ENCODE data around the gene VWA1.

Gene VWA1

DNA sequence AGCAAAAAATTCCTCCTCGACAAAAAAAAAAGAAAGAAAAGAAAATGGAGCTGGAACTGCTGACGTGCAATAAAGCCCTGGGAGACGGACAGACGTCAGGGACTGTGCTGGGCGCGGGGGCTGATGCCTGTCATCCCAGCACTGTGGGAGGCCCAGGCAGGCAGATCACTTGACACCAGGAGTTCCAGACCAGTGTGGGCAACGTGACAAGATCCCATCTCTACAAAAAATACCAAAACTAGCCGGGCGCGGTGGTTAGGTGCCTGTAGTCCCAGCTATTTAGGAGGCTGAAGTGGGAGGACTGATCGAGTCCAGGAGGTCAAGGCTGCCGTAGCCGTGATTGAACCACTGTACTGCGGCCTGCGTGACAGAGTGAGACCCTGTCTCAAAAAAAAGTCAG is 10.8 kb upstream of the VWA1 start:
- no peak overlapping the region for H3K27ac ChIP-seq
- H3K4me3 ChIP-seq (ENCODE audit: low read depth in 1 of 2, low read length in 1 of 2) = no peak overlapping the region
- H3K9me3 ChIP-seq = no peaks in the 10 kb centered on the region
- no peaks in the 10 kb centered on the region for H3K4me1 ChIP-seq (ENCODE audit: control insufficient read depth in 1 of 2, insufficient read depth in 1 of 2, low read depth in 1 of 2, low read length in 1 of 2)
- no peaks in the 10 kb centered on the region for H3K36me3 ChIP-seq
- peaks cover 94% of the 10 kb centered on the region for H3K27me3 ChIP-seq
- TF ChIP-seq, protein P1, sequence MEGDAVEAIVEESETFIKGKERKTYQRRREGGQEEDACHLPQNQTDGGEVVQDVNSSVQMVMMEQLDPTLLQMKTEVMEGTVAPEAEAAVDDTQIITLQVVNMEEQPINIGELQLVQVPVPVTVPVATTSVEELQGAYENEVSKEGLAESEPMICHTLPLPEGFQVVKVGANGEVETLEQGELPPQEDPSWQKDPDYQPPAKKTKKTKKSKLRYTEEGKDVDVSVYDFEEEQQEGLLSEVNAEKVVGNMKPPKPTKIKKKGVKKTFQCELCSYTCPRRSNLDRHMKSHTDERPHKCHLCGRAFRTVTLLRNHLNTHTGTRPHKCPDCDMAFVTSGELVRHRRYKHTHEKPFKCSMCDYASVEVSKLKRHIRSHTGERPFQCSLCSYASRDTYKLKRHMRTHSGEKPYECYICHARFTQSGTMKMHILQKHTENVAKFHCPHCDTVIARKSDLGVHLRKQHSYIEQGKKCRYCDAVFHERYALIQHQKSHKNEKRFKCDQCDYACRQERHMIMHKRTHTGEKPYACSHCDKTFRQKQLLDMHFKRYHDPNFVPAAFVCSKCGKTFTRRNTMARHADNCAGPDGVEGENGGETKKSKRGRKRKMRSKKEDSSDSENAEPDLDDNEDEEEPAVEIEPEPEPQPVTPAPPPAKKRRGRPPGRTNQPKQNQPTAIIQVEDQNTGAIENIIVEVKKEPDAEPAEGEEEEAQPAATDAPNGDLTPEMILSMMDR (IDR thresholded peaks at IDR 0.05) = no peak

DNA sequence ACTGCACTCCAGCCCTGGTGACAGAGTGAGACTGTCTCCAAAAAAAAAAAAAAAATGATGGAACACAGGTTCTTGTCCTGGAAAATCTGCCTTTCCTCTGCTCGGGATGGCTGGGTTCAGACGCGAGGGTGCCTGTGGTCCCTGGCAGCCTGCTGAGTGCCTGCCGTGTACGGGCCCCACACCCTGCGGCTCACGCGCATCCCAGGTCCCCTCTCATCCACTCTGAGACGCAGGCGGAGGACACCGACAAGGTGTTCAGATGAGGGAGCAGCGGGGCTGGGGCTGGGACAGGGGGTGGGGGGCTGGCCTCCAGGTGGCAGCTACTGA is 10.1 kb upstream of the VWA1 start:
- TF ChIP-seq, protein P1 (IDR thresholded peaks at IDR 0.05) = no peak
- no peak overlapping the region for H3K27ac ChIP-seq
- no peaks in the 10 kb centered on the region for H3K9me3 ChIP-seq
- no peak overlapping the region for H3K4me3 ChIP-seq (ENCODE audit: low read depth in 1 of 2, low read length in 1 of 2)
- no peaks in the 10 kb centered on the region for H3K36me3 ChIP-seq
- H3K27me3 ChIP-seq = peaks cover 96% of the 10 kb centered on the region
- H3K4me1 ChIP-seq (ENCODE audit: control insufficient read depth in 1 of 2, insufficient read depth in 1 of 2, low read depth in 1 of 2, low read length in 1 of 2) = no peaks in the 10 kb centered on the region

DNA sequence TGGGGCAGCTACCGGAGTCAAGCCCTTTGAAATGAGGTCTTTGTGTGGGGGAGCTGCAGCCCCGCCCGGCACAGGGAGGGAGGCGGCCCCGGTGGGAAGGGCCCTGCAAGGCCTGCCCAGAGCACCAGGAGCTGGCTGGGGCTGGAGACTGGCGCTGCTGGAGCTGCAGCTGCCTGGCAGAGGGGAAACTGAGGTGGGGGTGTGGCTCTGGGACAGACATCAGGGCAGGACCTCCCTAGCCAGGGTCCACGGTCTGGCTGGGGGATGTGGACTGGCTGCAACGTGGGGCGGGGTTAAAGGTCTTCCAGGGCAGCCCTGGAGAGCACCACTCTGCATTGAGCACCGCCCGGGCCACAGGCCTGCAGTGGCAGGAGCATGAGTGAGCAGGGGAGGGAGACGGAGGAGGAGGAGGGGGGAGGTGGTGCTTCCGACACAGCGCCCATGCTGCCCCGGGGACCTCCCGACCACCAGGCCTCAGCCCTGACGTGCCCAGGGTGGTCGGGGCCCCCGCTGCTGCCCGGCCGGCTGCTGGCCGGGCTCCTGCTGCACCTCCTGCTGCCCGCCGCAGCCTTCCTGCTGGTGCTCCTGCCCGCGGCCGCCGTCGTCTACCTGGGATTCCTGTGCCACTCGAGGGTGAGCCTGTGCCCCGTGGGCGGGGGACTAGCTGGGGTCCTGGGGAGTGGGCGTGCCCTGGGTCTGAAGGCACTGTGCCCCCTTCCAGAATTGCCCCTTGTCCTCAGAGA is 9.6 kb upstream of the VWA1 start:
- Histone ChIP-seq H3K27me3 (peaks cover 96% of the 10 kb centered on the region), H3K9me3 (no peaks in the 10 kb centered on the region), H3K36me3 (no peaks in the 10 kb centered on the region), H3K4me3 (ENCODE audit: low read depth in 1 of 2, low read length in 1 of 2) (no peak overlapping the region), H3K27ac (no peak overlapping the region), H3K4me1 (ENCODE audit: control insufficient read depth in 1 of 2, insufficient read depth in 1 of 2, low read depth in 1 of 2, low read length in 1 of 2) (no peaks in the 10 kb centered on the region)
- TF ChIP-seq, protein P1 (IDR thresholded peaks at IDR 0.05) = no peak

DNA sequence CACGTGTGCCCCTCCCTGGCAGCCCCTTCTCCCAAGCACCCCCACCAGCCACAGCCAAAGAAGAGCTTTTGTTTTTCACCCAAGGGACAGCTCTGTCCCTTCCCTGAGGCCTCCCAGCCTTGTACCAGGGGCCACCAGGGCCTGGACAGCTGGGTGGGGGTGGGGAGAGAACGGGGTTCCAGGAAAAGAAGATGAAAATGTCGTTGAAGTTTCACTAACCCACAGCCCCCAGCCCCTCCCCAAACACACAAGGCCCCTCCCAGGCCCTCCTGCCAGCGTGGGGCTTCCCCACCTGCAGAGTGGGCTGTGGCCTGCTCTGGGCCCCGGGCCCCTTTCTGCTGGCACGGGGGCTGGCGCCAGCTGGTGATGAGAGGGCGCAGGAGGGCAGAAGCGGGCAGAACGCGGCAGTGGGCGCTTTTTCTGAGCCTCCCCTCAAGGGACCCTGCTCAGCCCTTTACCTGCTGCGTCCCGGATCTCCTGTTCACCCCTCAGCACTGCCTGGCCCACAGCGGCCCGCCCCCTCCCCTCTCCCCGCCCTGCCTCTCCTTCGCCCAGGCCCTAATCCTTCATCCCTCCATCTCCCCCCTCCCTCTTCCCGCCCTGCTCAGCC is 8.9 kb upstream of the VWA1 start:
- Histone ChIP-seq H3K36me3 (no peaks in the 10 kb centered on the region), H3K9me3 (no peaks in the 10 kb centered on the region), H3K4me1 (ENCODE audit: control insufficient read depth in 1 of 2, insufficient read depth in 1 of 2, low read depth in 1 of 2, low read length in 1 of 2) (no peaks in the 10 kb centered on the region), H3K27ac (no peak overlapping the region), H3K27me3 (peaks cover 96% of the 10 kb centered on the region), H3K4me3 (ENCODE audit: low read depth in 1 of 2, low read length in 1 of 2) (no peak overlapping the region)
- TF ChIP-seq, protein P1 (IDR thresholded peaks at IDR 0.05) = no peak

DNA sequence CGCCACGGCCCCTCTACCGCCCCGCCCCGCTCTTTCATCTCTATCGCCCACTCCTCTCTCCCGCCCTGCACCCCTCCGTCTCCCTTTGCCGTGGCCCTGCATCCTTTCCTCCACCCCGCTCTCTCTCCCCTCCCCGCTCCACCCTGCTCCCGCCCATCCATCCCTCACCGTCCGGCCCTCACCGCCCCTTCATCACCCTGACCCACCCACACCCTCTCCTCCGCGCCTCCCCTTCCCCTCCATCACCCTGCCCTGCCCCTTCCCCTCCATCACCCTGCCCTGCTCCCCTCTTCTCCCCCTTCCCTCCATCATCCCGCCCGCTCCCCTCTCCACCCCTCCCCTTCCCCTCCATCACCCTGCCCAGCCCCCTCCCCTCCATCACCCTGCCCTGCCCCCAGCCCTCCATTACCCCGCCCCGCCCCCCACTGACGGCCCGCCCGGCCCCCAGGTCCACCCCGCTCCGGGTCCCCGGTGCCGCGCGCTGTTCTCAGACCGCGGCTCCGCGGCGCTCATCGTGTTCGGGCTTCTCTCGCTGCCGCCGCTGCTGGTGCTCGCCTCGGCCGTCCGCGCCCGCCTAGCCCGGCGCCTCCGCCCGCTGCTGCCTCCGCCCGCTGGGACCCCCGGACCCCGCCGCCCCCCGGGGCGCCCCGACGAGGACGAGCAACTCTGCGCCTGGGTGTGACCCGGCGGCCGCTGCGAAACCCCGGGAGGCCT is 8.2 kb upstream of the VWA1 start:
- Histone ChIP-seq H3K4me1 (ENCODE audit: control insufficient read depth in 1 of 2, insufficient read depth in 1 of 2, low read depth in 1 of 2, low read length in 1 of 2) (no peaks in the 10 kb centered on the region), H3K27ac (no peak overlapping the region), H3K27me3 (peaks cover 96% of the 10 kb centered on the region), H3K36me3 (no peaks in the 10 kb centered on the region), H3K9me3 (no peaks in the 10 kb centered on the region), H3K4me3 (ENCODE audit: low read depth in 1 of 2, low read length in 1 of 2) (no peak overlapping the region)
- TF ChIP-seq, protein P1 (IDR thresholded peaks at IDR 0.05) = no peak
